ENCODE data around the gene POU2F3.

The POU2F3 gene

DNA sequence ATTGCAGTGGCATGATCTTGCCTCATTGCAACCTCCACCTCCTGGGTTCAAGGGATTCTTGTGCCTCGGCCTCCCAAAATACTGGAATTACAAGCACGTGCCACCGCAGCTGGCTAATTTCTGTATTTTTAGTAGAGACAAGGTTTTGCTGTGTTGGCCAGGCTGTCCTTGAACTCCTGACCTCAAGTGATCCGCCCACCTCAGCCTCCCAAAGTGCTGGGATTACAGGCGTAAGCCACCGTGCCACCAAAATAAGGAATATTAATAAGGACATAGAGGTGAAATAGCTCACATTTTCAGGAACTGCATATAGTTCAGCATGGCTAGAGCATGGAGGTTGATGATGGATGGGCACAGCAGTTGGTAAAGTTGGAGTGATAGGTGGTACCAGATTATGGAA is 117.7 kb downstream of the POU2F3 start:
- no peak overlapping the region for H3K4me3 ChIP-seq (ENCODE audit: low read depth, low read length)
- TF ChIP-seq CTCF (IDR thresholded peaks at IDR 0.05; ENCODE audit: borderline replicate concordance, insufficient read depth, low read depth, low read length) = no peak

GRCh38 chr11:120358729-120359128 is 118.8 kb downstream of the POU2F3 start:
- no peak for TF ChIP-seq CTCF (IDR thresholded peaks at IDR 0.05; ENCODE audit: borderline replicate concordance, insufficient read depth, low read depth, low read length)
- no peak overlapping the region for H3K4me3 ChIP-seq (ENCODE audit: low read depth, low read length)

DNA sequence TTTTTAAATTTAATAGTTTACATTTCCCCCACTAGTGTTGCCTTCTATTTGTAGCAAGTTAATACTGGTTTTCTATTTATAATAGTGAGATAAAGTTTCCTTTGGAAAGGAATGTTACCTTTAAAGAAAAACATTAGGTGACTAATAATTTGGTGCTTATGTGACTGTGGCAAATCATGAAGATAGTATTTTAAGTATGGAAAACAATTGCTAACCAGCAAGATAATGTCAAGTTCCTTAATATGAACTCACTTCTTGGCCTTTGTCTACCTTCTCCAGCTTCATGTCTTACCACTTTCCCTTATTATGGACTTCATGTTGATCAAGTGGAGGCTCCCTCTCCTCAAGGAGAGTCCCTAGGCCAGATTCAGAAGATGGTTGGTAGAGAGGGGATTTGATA is 123.5 kb downstream of the POU2F3 start:
- no peak overlapping the region for H3K4me3 ChIP-seq (ENCODE audit: low read depth, low read length)
- TF ChIP-seq CTCF (IDR thresholded peaks at IDR 0.05; ENCODE audit: borderline replicate concordance, insufficient read depth, low read depth, low read length) = no peak

DNA sequence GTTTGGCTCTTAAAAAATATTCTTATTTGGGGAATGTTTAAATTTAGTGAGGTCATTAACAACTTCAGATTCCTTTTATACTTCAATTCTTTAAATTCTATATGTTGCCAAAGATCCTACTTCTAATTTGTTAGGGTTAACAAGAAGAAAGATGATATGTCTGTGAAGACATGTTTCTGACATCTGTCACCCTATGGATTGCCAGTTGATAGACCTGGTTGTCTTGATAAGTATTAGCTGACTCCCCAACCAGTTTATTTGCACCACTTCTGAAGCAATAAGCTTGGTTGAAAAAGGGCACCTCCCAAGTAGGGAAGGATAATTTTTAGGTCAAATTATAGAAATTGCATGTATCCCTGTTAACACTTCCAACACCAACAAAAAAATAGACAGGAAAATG is 125.6 kb downstream of the POU2F3 start:
- TF ChIP-seq CTCF (IDR thresholded peaks at IDR 0.05; ENCODE audit: borderline replicate concordance, insufficient read depth, low read depth, low read length) = no peak
- H3K4me3 ChIP-seq (ENCODE audit: low read depth, low read length) = no peak overlapping the region

All from GM12875 (cell line).